ENCODE data around the gene FRAT1.

DNA sequence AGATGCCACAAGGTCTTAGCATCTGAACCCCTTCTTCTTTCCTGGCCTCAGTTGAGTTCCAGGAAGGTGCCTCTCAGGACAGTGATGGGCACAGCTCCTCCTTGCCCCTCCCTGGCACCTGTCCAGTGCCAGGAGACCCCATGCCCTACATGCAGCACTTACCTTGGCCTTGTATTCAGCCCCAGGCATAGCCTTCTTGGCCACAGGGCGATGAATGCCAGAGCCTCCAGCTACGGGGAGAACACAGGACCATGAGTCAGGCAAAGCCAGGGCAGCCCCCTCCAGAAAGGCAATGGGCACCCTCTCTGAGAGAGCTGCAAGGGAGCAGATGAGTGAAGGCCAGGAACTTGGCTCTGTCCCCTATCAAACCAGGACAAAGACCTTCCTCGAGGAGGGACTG, 39.7 kb downstream of the FRAT1 start:
- TF ChIP-seq, protein P1, sequence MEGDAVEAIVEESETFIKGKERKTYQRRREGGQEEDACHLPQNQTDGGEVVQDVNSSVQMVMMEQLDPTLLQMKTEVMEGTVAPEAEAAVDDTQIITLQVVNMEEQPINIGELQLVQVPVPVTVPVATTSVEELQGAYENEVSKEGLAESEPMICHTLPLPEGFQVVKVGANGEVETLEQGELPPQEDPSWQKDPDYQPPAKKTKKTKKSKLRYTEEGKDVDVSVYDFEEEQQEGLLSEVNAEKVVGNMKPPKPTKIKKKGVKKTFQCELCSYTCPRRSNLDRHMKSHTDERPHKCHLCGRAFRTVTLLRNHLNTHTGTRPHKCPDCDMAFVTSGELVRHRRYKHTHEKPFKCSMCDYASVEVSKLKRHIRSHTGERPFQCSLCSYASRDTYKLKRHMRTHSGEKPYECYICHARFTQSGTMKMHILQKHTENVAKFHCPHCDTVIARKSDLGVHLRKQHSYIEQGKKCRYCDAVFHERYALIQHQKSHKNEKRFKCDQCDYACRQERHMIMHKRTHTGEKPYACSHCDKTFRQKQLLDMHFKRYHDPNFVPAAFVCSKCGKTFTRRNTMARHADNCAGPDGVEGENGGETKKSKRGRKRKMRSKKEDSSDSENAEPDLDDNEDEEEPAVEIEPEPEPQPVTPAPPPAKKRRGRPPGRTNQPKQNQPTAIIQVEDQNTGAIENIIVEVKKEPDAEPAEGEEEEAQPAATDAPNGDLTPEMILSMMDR (IDR thresholded peaks at IDR 0.05) = no peak
- TF ChIP-seq POLR2AphosphoS5 (IDR thresholded peaks at IDR 0.05) = no peak
- no peak for TF ChIP-seq EP300 (IDR thresholded peaks at IDR 0.05; ENCODE audit: low read depth)
- no peak for TF ChIP-seq POLR2A (IDR thresholded peaks at IDR 0.05)

All from transverse colon (tissue), 4 donors.